ENCODE results near the gene TMEM86A. TPM values are rescaled to one million over a fixed set of nuclear protein-coding genes. Genes with fewer than 3 reads are reported as not detected.

Gene TMEM86A
- total RNA-seq, 1 experiment from 2014 or later: 0.30 TPM

DNA sequence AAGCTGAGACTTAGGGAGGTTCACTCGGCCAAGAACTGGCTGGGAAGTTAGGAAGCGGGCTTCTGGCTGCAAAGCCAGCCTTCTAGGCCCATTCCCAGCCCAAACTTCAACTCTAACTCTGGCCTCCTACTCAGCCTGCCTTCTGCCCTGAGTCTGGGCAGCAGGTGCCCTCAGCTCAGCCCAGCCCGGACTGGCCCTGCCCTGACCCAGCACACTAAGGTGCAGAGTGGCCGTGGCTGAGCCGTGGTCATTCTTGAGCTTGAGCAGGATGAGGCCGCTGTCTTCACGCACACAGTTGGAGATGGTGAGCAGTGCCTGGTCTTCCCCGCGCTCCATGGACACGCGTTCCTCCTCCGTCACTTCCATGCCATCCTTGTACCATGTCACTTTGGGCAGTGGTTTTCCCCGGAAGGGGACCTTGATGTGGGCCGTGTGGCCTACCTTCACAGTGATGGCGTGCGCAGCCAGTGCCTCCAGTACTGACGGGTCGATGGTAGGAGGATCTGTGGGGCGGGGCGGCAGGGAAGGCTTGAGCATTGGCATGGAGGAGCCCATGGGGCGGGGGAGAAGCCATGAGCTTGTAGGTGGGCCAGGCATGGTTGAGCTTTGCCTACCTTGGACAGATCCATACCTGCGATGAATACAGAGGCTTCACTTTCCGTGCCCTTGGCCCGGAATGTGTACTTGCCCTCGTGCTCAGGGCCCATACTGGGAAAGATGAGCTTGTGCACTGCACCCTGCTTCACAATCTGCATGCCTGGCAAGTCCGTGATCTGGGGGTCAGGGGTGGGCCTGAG lies 15.3 kb downstream of the TMEM86A start:
- Mint-ChIP-seq H3K27ac (ENCODE audit: low read depth, unreplicated experiment) (no peak overlapping the region), H3K9me3 (ENCODE audit: unreplicated experiment) (no peaks in the 10 kb centered on the region), H3K4me1 (ENCODE audit: insufficient read depth, unreplicated experiment) (no peaks in the 10 kb centered on the region), H3K27me3 (ENCODE audit: insufficient read depth, unreplicated experiment) (peaks cover 67% of the 10 kb centered on the region), H3K4me3 (ENCODE audit: unreplicated experiment) (no peak overlapping the region), H3K36me3 (ENCODE audit: insufficient read depth, unreplicated experiment) (peaks cover 6% of the 10 kb centered on the region)
- ChIA-PET CTCF (interaction anchor here (0.9 to 2.2 kb wide), 4 partner anchors 12 to 174 kb away, joined by 3 to 9 read pairs (median 6); no protein-coding TSS in a partner anchor), POLR2A (no interaction called here)
- DNase-seq (ENCODE audit: unreplicated experiment): no peak
- no TSS peak for BruUV-seq (replicated peaks)
- intact Hi-C loops (cut with micrococcal nuclease): no loop called here
- TF ChIP-seq, protein P1, sequence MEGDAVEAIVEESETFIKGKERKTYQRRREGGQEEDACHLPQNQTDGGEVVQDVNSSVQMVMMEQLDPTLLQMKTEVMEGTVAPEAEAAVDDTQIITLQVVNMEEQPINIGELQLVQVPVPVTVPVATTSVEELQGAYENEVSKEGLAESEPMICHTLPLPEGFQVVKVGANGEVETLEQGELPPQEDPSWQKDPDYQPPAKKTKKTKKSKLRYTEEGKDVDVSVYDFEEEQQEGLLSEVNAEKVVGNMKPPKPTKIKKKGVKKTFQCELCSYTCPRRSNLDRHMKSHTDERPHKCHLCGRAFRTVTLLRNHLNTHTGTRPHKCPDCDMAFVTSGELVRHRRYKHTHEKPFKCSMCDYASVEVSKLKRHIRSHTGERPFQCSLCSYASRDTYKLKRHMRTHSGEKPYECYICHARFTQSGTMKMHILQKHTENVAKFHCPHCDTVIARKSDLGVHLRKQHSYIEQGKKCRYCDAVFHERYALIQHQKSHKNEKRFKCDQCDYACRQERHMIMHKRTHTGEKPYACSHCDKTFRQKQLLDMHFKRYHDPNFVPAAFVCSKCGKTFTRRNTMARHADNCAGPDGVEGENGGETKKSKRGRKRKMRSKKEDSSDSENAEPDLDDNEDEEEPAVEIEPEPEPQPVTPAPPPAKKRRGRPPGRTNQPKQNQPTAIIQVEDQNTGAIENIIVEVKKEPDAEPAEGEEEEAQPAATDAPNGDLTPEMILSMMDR (IDR thresholded peaks at IDR 0.05; ENCODE audit: unreplicated experiment): no peak

DNA sequence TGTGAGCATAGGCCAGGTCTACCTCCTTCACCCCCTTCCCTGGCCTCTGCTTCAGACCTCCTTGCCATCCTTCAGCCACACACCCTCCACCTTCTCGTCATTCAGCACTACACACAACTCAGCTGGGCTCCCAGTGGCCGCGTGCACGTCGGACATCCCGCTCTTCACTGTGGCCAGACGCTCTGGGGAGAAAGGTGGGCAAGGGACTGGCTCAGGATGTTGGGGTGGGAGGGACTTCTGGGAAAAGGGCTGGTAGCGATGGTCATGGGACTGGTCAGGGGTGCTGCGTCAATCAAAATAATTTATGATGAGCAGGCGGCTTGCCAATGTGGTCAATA lies 15.8 kb downstream of the TMEM86A start:
- TF ChIP-seq, protein P1 (IDR thresholded peaks at IDR 0.05; ENCODE audit: unreplicated experiment): no peak
- Mint-ChIP-seq H3K4me1 (ENCODE audit: insufficient read depth, unreplicated experiment) (no peaks in the 10 kb centered on the region), H3K27me3 (ENCODE audit: insufficient read depth, unreplicated experiment) (peaks cover 64% of the 10 kb centered on the region), H3K4me3 (ENCODE audit: unreplicated experiment) (no peak overlapping the region), H3K36me3 (ENCODE audit: insufficient read depth, unreplicated experiment) (peaks cover 6% of the 10 kb centered on the region), H3K9me3 (ENCODE audit: unreplicated experiment) (no peaks in the 10 kb centered on the region), H3K27ac (ENCODE audit: low read depth, unreplicated experiment) (no peak overlapping the region)
- no peak for DNase-seq (ENCODE audit: unreplicated experiment)
- intact Hi-C loops (cut with micrococcal nuclease): no loop called here
- no TSS peak for BruUV-seq (replicated peaks)
- ChIA-PET CTCF (no interaction called here), POLR2A (no interaction called here)

DNA sequence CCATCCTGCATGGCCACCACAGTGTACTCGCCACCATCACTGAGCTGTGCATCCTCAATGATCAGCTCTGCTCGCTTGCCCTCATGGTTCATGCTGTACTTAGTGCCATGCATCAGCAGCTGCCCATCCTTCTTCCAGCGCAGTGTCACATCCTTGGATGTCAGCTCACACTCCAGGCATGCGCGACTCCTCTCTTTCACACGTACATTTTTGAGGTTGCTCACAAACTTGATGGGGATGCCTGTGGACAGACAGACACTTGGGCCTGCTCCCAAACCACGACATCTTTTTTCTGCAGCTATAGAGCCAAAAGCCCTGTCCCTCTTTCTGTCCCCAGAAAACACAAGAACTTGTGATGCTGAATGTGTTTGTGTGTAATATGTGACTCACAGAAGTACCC lies 16.9 kb downstream of the TMEM86A start:
- TF ChIP-seq, protein P1 (IDR thresholded peaks at IDR 0.05; ENCODE audit: unreplicated experiment): no peak
- Mint-ChIP-seq H3K36me3 (ENCODE audit: insufficient read depth, unreplicated experiment) (peaks cover 6% of the 10 kb centered on the region), H3K4me1 (ENCODE audit: insufficient read depth, unreplicated experiment) (no peaks in the 10 kb centered on the region), H3K27me3 (ENCODE audit: insufficient read depth, unreplicated experiment) (peaks cover 64% of the 10 kb centered on the region), H3K27ac (ENCODE audit: low read depth, unreplicated experiment) (no peak overlapping the region), H3K4me3 (ENCODE audit: unreplicated experiment) (no peak overlapping the region), H3K9me3 (ENCODE audit: unreplicated experiment) (no peaks in the 10 kb centered on the region)
- DNase-seq (ENCODE audit: unreplicated experiment): no peak
- CTCF ChIA-PET: interaction anchor here (0.8 to 1.3 kb wide), 2 partner anchors 13 to 16 kb away, joined by 3 to 6 read pairs; no protein-coding TSS in a partner anchor
- POLR2A ChIA-PET: no interaction called here
- intact Hi-C loops (cut with micrococcal nuclease): no loop called here
- BruUV-seq (replicated peaks): no TSS peak

DNA sequence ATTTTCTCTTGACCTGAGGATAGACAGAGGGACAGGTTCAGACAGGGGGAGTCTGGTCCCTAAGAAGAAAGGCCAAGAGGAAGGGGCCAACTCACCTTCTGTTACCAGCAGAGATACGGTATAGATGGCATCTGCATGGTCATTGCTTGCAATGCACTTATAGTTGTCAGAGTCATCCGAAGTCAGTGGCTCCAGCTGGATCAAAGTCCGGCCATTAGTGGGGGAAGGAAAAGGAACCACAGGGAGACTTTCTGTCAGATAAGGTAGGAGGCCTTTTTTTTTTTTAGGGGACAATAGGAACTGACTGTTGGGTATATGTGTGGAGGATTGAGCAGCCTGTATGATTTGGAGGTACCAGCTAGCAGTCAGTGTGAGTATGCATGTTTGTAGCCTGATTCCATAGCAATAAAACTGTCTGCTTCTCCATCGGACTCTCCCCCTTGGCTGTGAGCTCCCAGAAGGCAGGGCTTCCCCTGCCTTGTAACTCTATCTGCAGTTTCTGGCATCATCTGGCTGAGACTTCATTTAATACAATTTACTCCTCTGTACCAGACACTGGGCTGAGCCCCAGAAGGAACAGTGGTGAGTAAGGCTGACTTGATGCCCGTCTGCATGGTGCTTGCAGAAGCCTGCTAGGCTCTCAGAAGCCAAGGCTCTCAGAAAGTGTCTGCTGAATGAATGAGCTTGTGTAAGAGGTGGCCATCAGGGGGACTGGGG lies 21.7 kb downstream of the TMEM86A start:
- POLR2A ChIA-PET: interaction anchor here (1.1 kb wide), 1 partner anchor 87 kb away, joined by 6 read pairs; no protein-coding TSS in a partner anchor
- H3K36me3 Mint-ChIP-seq (ENCODE audit: insufficient read depth, unreplicated experiment): peaks cover 6% of the 10 kb centered on the region
- H3K9me3 Mint-ChIP-seq (ENCODE audit: unreplicated experiment): no peaks in the 10 kb centered on the region
- H3K27ac Mint-ChIP-seq (ENCODE audit: low read depth, unreplicated experiment): no peak overlapping the region
- BruUV-seq (replicated peaks): no TSS peak
- TF ChIP-seq, protein P1 (IDR thresholded peaks at IDR 0.05; ENCODE audit: unreplicated experiment): no peak
- no peak overlapping the region for H3K4me3 Mint-ChIP-seq (ENCODE audit: unreplicated experiment)
- no peak for DNase-seq (ENCODE audit: unreplicated experiment)
- intact Hi-C loops (cut with micrococcal nuclease): no loop called here
- H3K27me3 Mint-ChIP-seq (ENCODE audit: insufficient read depth, unreplicated experiment): peaks cover 44% of the 10 kb centered on the region
- CTCF ChIA-PET: interaction anchor here (0.5 to 4.4 kb wide), 4 partner anchors 11 to 834 kb away, joined by 3 to 26 read pairs (median 4); no protein-coding TSS in a partner anchor
- H3K4me1 Mint-ChIP-seq (ENCODE audit: insufficient read depth, unreplicated experiment): no peaks in the 10 kb centered on the region
